HEK293T (cell line): ENCODE data around the gene CACNG5.

ENCODE experiments used
- FOXK2 ChIP-seq: fragments of 450-650 bp; IDR thresholded peaks from 2 replicates; pipeline ENCODE4 v1.6.1; 2016; ENCODE audit warnings: mild to moderate bottlenecking
- HDGF ChIP-seq: fragments of 450-650 bp; IDR thresholded peaks from 2 replicates; pipeline ENCODE4 v1.6.1; 2017; ENCODE audit warnings: antibody characterized with exemption, borderline replicate concordance
- L3MBTL2 ChIP-seq: fragments of 450-650 bp; conservative IDR thresholded peaks from 2 replicates; pipeline ENCODE4 v1.6.1; 2016; ENCODE audit warnings: mild to moderate bottlenecking
- LEF1 ChIP-seq: fragments of 450-650 bp; IDR thresholded peaks from 2 replicates; pipeline ENCODE4 v1.6.1; 2017; ENCODE audit warnings: mild to moderate bottlenecking, borderline replicate concordance
- NFRKB ChIP-seq: fragments of 450-650 bp; IDR thresholded peaks from 2 replicates; pipeline ENCODE4 v1.6.1; 2016; ENCODE audit warnings: mild to moderate bottlenecking, moderate library complexity
- SP1 ChIP-seq: fragments of 450-650 bp; IDR thresholded peaks from 2 replicates; pipeline ENCODE4 v1.6.1; 2017
- TARDBP ChIP-seq: fragments of 450-650 bp; IDR thresholded peaks from 2 replicates; pipeline ENCODE4 v1.6.1; 2016

DNA sequence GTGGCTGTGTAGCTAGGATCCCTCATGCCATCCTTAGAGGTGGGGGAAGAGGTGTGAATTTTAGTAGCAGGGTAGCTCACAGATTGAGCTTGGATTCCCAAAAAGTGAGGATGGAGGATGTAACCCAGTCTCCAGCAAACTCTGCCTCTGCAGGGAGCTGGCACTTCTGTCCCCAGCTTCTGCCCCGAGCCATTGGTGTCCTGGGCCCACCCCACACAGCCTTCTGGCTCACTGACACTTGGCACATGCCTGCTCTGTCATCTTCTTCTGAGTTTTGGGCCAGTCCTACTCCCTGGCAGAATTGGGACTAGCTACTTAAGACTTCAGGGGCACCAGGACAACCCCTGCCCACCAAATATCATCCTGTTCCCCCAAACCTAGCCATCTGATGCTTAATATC lies 2.3 kb downstream of the CACNG5 start:
- no peak for TF ChIP-seq FOXK2
- no peak for TF ChIP-seq SP1
- TF ChIP-seq L3MBTL2, result no peak
- TF ChIP-seq NFRKB, result no peak
- TF ChIP-seq TARDBP, result no peak
- no peak for TF ChIP-seq HDGF
- TF ChIP-seq LEF1, result no peak
